Mesendoderm (in vitro differentiated cells): Measurements from ENCODE around the gene CCDC73.
"Not testable (repeated sequence)": the region's sequence is repeated elsewhere in the genome, so short reads cannot be mapped to it uniquely, and the experiment has no call there.

Experiments used
- DNase-seq: peaks from one replicate; pipeline ENCODE4 v3.0.0; 2013
- H2AK5ac ChIP-seq: 2 replicates; pipeline ENCODE4 v1.6.1; 2013; ENCODE audit warnings: low read length, inconsistent platforms
- H2BK120ac ChIP-seq: 2 replicates; pipeline ENCODE4 v1.6.1; 2013; ENCODE audit warnings: low read depth, mild to moderate bottlenecking, low read length, moderate library complexity, mixed read lengths
- H2BK15ac ChIP-seq: replicated peaks from 2 replicates; pipeline ENCODE4 v1.6.1; 2013; ENCODE audit warnings: low read depth, mild to moderate bottlenecking, moderate library complexity
- H2BK5ac ChIP-seq: 2 replicates; pipeline ENCODE4 v1.6.1; 2013; ENCODE audit warnings: low read length, inconsistent platforms
- H3K18ac ChIP-seq: 2 replicates; pipeline ENCODE4 v1.6.1; 2013; ENCODE audit warnings: mild to moderate bottlenecking, low read length, mixed read lengths
- H3K23ac ChIP-seq: one replicate; pipeline ENCODE4 v1.6.1; 2013; ENCODE audit warnings: low read length
- H3K27ac ChIP-seq: 2 replicates; pipeline ENCODE4 v1.5.1; 2013; ENCODE audit warnings: low read depth, mild to moderate bottlenecking, inconsistent platforms, low read length, moderate library complexity
- H3K27me3 ChIP-seq: 2 replicates; pipeline ENCODE4 v1.6.1; 2013; ENCODE audit warnings: low read length, control low read depth, mild to moderate bottlenecking, inconsistent platforms; ENCODE audit not compliant: insufficient read depth, poor library complexity
- H3K36me3 ChIP-seq: 2 replicates; pipeline ENCODE4 v1.6.1; 2013; ENCODE audit warnings: low read length, inconsistent platforms; ENCODE audit not compliant: control insufficient read depth, insufficient read depth
- H3K4ac ChIP-seq: one replicate; pipeline ENCODE4 v1.6.1; 2013; ENCODE audit warnings: low read depth, mild to moderate bottlenecking, low read length, moderate library complexity
- H3K4me1 ChIP-seq: 2 replicates; pipeline ENCODE4 v1.6.1; 2013; ENCODE audit warnings: low read depth, low read length, inconsistent platforms; ENCODE audit not compliant: control insufficient read depth
- H3K4me2 ChIP-seq: 2 replicates; pipeline ENCODE4 v1.6.1; 2013; ENCODE audit warnings: low read length
- H3K4me3 ChIP-seq: 2 replicates; pipeline ENCODE4 v1.5.1; 2013; ENCODE audit warnings: mild to moderate bottlenecking, low read length
- H3K56ac ChIP-seq: one replicate; pipeline ENCODE4 v1.6.1; 2013; ENCODE audit warnings: low read length
- H3K79me1 ChIP-seq: 2 replicates; pipeline ENCODE4 v1.6.1; 2013; ENCODE audit warnings: low read length, inconsistent platforms
- H3K79me2 ChIP-seq: 2 replicates; pipeline ENCODE4 v1.6.1; 2013; ENCODE audit warnings: mild to moderate bottlenecking, low read length; ENCODE audit not compliant: control insufficient read depth, insufficient read depth
- H3K9ac ChIP-seq: 2 replicates; pipeline ENCODE4 v1.6.1; 2013; ENCODE audit warnings: low read length, inconsistent platforms
- H4K5ac ChIP-seq: one replicate; pipeline ENCODE4 v1.6.1; 2013; ENCODE audit warnings: low read length
- H4K8ac ChIP-seq: one replicate; pipeline ENCODE4 v1.6.1; 2013; ENCODE audit warnings: low read depth, mild to moderate bottlenecking, control low read depth, low read length, moderate library complexity
- WGBS: extraction: QIAGEN DNeasy Blood & Tissue Kit; methylation state at CpG from one replicate; pipeline ENCODE4 v1.1.7; 2013; ENCODE audit warnings: low lambda C conversion rate, missing lambda C conversion rate; ENCODE audit not compliant: insufficient coverage; ENCODE audit errors: extremely low coverage; 5-methylcytosine and 5-hydroxymethylcytosine counted together

CCDC73 gene

DNA sequence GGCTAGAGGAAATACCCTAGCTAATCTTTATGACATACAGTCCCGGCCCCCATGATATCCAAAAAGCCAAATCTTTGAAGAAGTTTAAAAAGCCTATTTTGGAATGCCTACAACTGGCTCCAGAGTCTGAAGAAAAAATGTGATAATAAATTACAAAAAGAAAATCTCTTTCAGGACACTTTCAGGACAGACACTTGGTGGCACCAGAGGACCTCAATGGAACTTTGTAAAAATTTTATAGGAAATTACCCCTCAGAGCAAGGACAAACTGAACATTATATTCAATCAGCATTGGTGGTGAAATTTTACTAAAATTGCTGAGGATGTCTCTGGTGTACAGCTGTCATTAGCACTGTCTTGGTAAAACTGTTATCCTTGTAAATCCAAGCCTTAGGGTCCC lies 81.0 kb downstream of the CCDC73 start:
- Histone ChIP-seq H2AK5ac (no peak overlapping the region), H3K79me1 (no peaks in the 10 kb centered on the region), H3K4me3 (no peak overlapping the region), H3K56ac (no peak overlapping the region), H4K8ac (no peak overlapping the region), H3K4ac (no peak overlapping the region), H3K36me3 (no peaks in the 10 kb centered on the region), H3K27ac (no peak overlapping the region), H3K79me2 (no peaks in the 10 kb centered on the region), H2BK120ac (no peak overlapping the region), H3K4me2 (no peak overlapping the region), H2BK5ac (no peak overlapping the region), H4K5ac (no peak overlapping the region), H2BK15ac (no peak overlapping the region), H3K27me3 (no peaks in the 10 kb centered on the region), H3K4me1 (no peaks in the 10 kb centered on the region), H3K23ac (no peak overlapping the region), H3K9ac (no peak overlapping the region), H3K18ac (no peak overlapping the region)
- no CpG with 5 or more reads among the region's 1 CpG for WGBS
- no peak for DNase-seq

DNA sequence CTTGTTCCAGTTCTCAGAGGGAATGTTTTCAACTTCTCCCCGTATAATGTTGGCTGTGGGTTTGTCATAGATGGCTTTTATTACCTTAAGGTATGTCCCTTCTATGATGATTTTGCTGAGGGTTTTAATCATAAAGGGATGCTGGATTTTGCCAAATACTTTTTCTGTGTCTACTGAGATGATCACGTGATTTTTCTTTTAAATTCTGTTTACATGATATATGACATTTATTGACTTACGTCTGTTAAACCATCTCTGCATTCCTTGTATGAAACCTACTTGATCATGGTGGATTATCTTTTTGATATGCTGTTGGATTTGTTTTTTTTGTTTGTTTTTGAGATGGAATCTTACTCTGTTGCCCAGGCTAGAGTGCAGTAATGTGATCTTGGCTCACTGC lies 85.5 kb downstream of the CCDC73 start:
- H3K9ac ChIP-seq, H3K79me1 ChIP-seq, H3K23ac ChIP-seq, H2BK15ac ChIP-seq, H3K4me2 ChIP-seq, H3K4me1 ChIP-seq, H3K36me3 ChIP-seq, H3K27me3 ChIP-seq, H2AK5ac ChIP-seq, H2BK5ac ChIP-seq, DNase-seq, H3K79me2 ChIP-seq, H3K56ac ChIP-seq, H3K4me3 ChIP-seq, H2BK120ac ChIP-seq, H3K4ac ChIP-seq, H3K18ac ChIP-seq, H4K5ac ChIP-seq, H4K8ac ChIP-seq, H3K27ac ChIP-seq: not testable (repeated sequence)
- no CpG with 5 or more reads among the region's 3 CpGs for WGBS

DNA sequence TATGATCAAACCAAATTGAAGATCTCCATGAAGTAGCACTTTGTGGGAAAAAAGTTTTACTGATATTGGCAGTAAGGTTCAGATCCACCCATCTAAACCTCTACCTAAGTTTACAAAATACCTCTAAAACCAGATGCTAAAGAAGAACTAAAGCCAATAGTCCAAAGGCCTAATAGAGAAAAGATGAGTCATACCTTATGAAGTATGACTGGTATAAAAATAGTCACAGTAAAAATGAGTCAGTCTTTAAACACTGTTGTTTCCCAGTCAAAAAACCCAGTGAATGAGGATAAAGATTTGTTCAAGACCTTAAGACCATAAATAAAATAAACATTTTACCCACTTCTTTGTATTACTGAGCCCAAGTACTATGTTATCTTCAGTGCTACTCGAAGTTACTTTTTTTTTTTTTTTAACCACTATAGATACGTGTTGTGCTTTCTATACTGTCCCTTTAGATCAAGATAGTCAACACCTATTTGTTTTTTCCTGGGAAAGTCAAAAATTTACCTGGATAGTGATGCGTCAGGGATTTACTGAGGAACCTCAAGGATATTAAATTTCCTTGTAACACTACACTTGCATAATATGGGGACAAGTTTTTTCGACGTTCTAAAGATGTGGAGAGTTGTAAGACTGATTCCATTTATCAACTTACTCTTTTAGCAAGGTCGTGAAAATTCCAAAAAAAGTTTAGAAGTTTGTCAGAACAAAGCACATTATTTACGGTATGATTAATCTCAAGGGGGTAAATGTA lies 87.3 kb downstream of the CCDC73 start:
- Histone ChIP-seq H3K4me1 (no peaks in the 10 kb centered on the region), H3K27ac (no peak overlapping the region), H3K23ac (no peak overlapping the region), H3K4me2 (no peak overlapping the region), H3K9ac (no peak overlapping the region), H2BK120ac (no peak overlapping the region), H3K56ac (no peak overlapping the region), H3K18ac (no peak overlapping the region), H2AK5ac (no peak overlapping the region), H2BK5ac (no peak overlapping the region), H3K4ac (no peak overlapping the region), H3K36me3 (no peaks in the 10 kb centered on the region), H2BK15ac (no peak overlapping the region), H3K79me1 (no peaks in the 10 kb centered on the region), H3K79me2 (no peaks in the 10 kb centered on the region), H3K4me3 (no peak overlapping the region), H3K27me3 (no peaks in the 10 kb centered on the region), H4K5ac (no peak overlapping the region), H4K8ac (no peak overlapping the region)
- no peak for DNase-seq
- no CpG with 5 or more reads among the region's 7 CpGs for WGBS

DNA sequence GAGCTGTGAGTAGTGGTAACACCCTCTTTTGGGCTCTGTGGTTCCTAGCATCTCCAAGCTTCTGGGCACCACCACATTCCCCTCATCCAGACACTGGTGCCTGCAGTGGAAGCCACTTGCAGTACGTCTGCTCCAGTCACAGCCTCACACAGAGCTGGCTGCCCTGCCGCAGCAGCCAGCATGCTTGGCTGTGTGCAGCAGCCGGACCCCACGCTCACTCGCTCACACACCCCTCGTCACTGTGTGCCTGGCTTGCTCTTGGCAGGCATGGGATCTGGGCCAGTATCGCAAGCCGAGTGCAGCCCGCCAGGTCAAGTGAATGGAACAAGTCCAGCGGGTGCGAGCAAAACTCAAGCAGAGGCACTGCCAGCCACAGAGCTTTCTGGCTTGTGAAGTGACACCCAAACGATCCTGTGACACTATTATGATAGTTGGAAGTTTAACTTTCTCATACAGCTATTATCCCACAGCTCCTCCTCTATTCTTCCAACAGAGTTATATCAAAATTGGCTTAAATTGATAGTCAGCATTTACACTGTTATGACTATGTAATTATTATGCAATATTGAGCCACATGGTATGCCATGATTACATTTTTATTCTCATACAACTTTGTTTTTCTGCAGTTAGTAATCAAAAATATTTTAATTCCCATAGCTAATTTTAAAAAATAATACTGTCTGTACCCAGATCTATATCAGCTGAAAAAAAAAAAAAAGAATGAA lies 89.0 kb downstream of the CCDC73 start:
- no peak overlapping the region for H3K18ac ChIP-seq
- H3K4me2 ChIP-seq = no peak overlapping the region
- no peak overlapping the region for H3K56ac ChIP-seq
- H3K9ac ChIP-seq = no peak overlapping the region
- H3K79me2 ChIP-seq = no peaks in the 10 kb centered on the region
- no peaks in the 10 kb centered on the region for H3K36me3 ChIP-seq
- no peaks in the 10 kb centered on the region for H3K27me3 ChIP-seq
- no peaks in the 10 kb centered on the region for H3K4me1 ChIP-seq
- H3K4me3 ChIP-seq = no peak overlapping the region
- no peaks in the 10 kb centered on the region for H3K79me1 ChIP-seq
- no CpG with 5 or more reads among the region's 12 CpGs for WGBS
- no peak overlapping the region for H2BK120ac ChIP-seq
- no peak overlapping the region for H2AK5ac ChIP-seq
- H3K23ac ChIP-seq = no peak overlapping the region
- DNase-seq = no peak
- no peak overlapping the region for H4K5ac ChIP-seq
- no peak overlapping the region for H3K27ac ChIP-seq
- no peak overlapping the region for H4K8ac ChIP-seq
- no peak overlapping the region for H2BK15ac ChIP-seq
- no peak overlapping the region for H2BK5ac ChIP-seq
- no peak overlapping the region for H3K4ac ChIP-seq

DNA sequence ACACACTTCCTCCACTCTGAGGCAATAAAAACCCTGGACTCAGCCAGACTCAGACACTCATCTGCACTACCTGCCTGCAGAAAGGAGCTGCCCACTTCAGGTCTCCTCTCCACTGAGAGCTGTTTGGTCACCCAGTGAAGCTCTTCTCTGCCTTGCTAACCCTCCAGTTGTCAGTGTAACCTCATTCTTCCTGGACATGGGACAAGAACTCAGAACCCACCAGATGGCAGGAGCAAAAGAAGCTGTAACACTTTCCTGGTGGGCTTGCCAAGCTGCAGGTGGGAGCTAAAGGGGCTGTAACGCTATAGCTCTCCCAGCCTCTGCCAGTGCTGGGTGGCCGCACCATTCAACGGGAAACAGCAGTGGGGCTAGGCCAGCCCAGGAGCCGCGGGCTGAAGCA lies 89.7 kb downstream of the CCDC73 start:
- WGBS = no CpG with 5 or more reads among the region's 5 CpGs

More for the DNA sequence above, 89.7 kb downstream of the CCDC73 start:
- Histone ChIP-seq H3K9ac (no peak overlapping the region), H2BK15ac (no peak overlapping the region), H3K56ac (no peak overlapping the region), H3K79me1 (no peaks in the 10 kb centered on the region), H2AK5ac (no peak overlapping the region), H4K5ac (no peak overlapping the region), H4K8ac (no peak overlapping the region), H3K23ac (no peak overlapping the region), H3K4me2 (no peak overlapping the region), H3K4me1 (no peaks in the 10 kb centered on the region), H3K36me3 (no peaks in the 10 kb centered on the region), H3K4ac (no peak overlapping the region), H3K27me3 (no peaks in the 10 kb centered on the region), H3K18ac (no peak overlapping the region), H3K79me2 (no peaks in the 10 kb centered on the region), H3K4me3 (no peak overlapping the region), H3K27ac (no peak overlapping the region), H2BK5ac (no peak overlapping the region), H2BK120ac (no peak overlapping the region)
- DNase-seq = no peak
